Testis (tissue), 3 donors: ENCODE data around the gene GRM7. TPM values are rescaled to one million over a fixed set of nuclear protein-coding genes. Genes with fewer than 3 reads are reported as not detected.

Source experiments
- DNase-seq: peaks from one replicate; pipeline ENCODE4 v3.0.0-alpha.2; 2019
- H3K27ac ChIP-seq, 2 donors: fragments of 200-600 bp; sonication (generic); one replicate each; pipeline ENCODE4 v1.5.1; 2019
- H3K27me3 ChIP-seq: fragments of 200-600 bp; sonication (generic); one replicate; pipeline ENCODE4 v1.5.1; 2019
- H3K36me3 ChIP-seq: fragments of 200-600 bp; sonication (generic); one replicate; pipeline ENCODE4 v1.5.1; 2017; ENCODE audit warnings: low read depth; ENCODE audit errors: missing control alignments
- H3K4me1 ChIP-seq: fragments of 200-600 bp; sonication (generic); one replicate; pipeline ENCODE4 v1.5.1; 2019
- H3K4me3 ChIP-seq, 2 donors: fragments of 200-600 bp; sonication (generic); one replicate each; pipeline ENCODE4 v1.5.1; 2017 to 2019
- H3K9me3 ChIP-seq: fragments of 200-600 bp; sonication (generic); one replicate; pipeline ENCODE4 v1.5.1; 2017
- POLR2A ChIP-seq: fragments of 450-650 bp; IDR thresholded peaks from one replicate; pipeline ENCODE4 v1.6.1; 2017; ENCODE audit warnings: antibody characterized with exemption, mild to moderate bottlenecking, moderate library complexity
- WGBS, 2 donors: methylation state at CpG; one replicate each; pipeline ENCODE4 v1.1.5; 2018; 5-methylcytosine and 5-hydroxymethylcytosine counted together
- intact Hi-C: fragments of 100-400 bp; cut with DNase I; formaldehyde crosslinking; loops from one replicate; pipeline ENCODE4 v1.15.1; 2023; ENCODE audit warnings: low total_unique reads
- polyA plus RNA-seq: library from polyadenylated mRNA; stranded (reverse); fragments of 350-450 nt; fragmentation: Illumina TruSeq; extraction: RNeasy Lipid Tissue Mini Kit (QIAGEN cat#74804); gene quantifications from one replicate; pipeline ENCODE4 v1.2.3, GENCODE V29; 2014; ENCODE audit warnings: low read depth, low replicate concordance; ENCODE audit not compliant: insufficient read depth
- total RNA-seq, 2 donors: library from RNA; depleted of rRNA; stranded (reverse); fragments of >200 nt; gene quantifications; one replicate each; pipeline ENCODE4 v1.2.3, GENCODE V29; 2016
- TF ChIP-seq, protein P1 (sequence below), 3 experiments: fragments of 450-650 bp in 2 of 3; fragments of 200-600 bp in 1 of 3; sonication (generic) in 1 of 3; IDR thresholded peaks; one replicate each; pipeline ENCODE4 v1.5.1; 2016 to 2019; ENCODE audit warnings: antibody characterized with exemption in 3 of 3, mild to moderate bottlenecking in 2 of 3, moderate library complexity in 1 of 3

GRM7 gene
- total and polyA plus RNA-seq, 3 donors from 2014 or later = 2.0 to 3.2 (median 2.7) TPM

DNA sequence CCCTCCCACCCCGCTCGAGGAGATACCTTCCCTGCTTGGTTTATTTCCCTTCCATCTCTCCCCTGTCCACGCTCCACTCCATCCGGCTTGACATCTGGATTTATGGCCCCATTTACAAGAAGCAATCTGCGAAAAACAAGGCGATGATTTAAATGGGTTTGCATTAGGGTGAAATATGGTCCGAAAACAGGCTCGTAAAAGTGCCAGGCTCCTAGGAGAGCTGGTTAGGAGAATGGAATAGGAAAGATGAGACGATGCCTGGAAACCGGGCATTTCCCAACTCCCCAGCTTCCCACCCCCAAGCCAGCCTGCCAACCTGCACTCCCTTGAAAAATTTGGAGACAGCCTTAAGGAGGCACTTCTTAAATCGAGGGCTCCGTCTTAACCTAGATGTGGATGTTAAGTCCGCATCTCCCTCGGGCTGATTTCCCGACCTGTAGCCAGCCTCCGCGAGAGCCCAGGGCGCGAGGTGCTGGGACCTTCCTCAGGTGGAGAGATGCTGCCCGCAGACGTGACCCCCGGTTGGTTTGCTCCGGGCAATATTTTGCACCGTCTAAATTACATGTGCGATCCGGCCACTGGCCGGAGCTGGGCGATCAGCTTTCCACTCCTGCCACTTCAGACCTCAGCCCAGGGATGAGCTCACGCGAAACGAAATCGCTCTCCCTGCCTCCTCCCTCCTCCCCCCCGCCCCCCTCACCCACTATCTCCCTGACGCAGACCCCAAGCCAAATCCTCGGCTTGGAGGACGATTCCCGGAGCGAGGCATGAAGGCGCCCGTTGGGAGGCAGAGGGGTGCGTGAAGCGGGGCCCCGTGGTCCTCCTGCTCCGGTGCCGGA lies 1.3 kb downstream of the GRM7 start:
- intact Hi-C loops = no loop called here
- TF ChIP-seq POLR2A = no peak
- TF ChIP-seq, protein P1, sequence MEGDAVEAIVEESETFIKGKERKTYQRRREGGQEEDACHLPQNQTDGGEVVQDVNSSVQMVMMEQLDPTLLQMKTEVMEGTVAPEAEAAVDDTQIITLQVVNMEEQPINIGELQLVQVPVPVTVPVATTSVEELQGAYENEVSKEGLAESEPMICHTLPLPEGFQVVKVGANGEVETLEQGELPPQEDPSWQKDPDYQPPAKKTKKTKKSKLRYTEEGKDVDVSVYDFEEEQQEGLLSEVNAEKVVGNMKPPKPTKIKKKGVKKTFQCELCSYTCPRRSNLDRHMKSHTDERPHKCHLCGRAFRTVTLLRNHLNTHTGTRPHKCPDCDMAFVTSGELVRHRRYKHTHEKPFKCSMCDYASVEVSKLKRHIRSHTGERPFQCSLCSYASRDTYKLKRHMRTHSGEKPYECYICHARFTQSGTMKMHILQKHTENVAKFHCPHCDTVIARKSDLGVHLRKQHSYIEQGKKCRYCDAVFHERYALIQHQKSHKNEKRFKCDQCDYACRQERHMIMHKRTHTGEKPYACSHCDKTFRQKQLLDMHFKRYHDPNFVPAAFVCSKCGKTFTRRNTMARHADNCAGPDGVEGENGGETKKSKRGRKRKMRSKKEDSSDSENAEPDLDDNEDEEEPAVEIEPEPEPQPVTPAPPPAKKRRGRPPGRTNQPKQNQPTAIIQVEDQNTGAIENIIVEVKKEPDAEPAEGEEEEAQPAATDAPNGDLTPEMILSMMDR (IDR thresholded peaks at IDR 0.05) = no peak
- no peak for DNase-seq
- Histone ChIP-seq H3K27ac (no peak overlapping the region), H3K36me3 (no peaks in the 10 kb centered on the region), H3K9me3 (no peaks in the 10 kb centered on the region), H3K4me1 (peaks cover 8% of the 10 kb centered on the region), H3K4me3 (peak overlapping the region in 1 of 2 donors; percentile 56), H3K27me3 (no peaks in the 10 kb centered on the region)
- WGBS, 2 donors = 1 to 2% methylated on average over 10 to 42 of the region's 45 CpGs

DNA sequence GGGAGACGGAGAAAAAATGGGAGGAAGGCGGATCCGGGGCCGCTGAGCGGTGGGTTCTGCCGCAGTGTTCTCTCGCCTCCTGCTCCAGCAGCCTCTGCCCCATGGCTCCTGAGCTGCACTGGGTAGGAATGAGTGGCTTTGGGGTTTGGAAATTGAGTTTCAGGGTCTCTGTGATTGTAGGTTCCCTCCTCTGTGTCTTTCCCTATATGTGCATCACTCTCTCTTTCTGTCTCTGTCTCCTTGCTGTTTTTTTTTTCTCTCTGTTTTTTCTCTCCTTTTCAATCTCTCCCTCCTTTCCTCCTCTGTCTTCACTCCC lies 1.9 kb downstream of the GRM7 start:
- H3K27me3 ChIP-seq = no peaks in the 10 kb centered on the region
- no peaks in the 10 kb centered on the region for H3K9me3 ChIP-seq
- 2% methylated on average over 7 of the region's 7 CpGs for WGBS, 2 donors
- DNase-seq = no peak
- H3K4me1 ChIP-seq = peaks cover 8% of the 10 kb centered on the region
- no peaks in the 10 kb centered on the region for H3K36me3 ChIP-seq
- H3K4me3 ChIP-seq = no peak overlapping the region
- no peak for TF ChIP-seq POLR2A
- TF ChIP-seq, protein P1 (IDR thresholded peaks at IDR 0.05) = no peak
- no peak overlapping the region for H3K27ac ChIP-seq
- intact Hi-C loops = no loop called here

DNA sequence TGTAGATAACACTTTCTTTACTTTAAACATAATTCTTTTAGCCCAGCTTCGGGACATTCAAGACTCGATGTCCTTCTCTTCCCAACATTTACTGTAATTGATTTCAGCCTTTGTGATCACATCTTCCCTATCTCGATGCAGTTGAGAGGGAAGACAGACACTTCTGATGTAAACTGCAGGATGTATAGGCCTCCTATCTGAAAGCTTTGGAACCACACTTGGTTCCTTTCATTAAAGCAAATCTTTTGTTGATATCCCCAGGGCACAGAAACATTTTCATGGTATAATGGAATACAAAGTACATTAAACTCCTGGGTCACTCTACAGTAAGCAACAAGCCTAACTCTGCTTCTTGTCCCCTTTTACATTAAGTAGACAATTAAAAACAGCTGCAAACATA lies 6.4 kb downstream of the GRM7 start:
- 76 to 89% methylated on average over 3 of the region's 3 CpGs for WGBS, 2 donors

DNA sequence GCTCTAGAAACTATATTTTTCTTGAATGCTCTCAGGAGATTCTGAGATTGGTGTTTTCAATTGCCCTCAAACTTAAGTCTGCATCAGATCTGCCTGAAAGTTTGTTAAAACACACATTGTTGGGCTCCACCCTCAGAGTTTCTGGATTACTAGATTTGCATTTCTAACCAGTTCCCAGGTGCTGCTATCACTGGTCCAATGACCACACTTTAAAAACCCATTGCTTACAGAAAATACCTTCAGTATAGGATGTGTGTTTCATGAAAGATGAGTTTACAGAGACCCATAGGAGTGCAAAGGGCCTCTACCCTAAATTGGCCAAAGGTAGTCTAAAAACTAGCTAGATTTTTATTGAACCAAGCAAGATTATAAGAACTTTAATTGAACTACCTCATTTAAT lies 17.8 kb downstream of the GRM7 start:
- no peak overlapping the region for H3K27ac ChIP-seq
- TF ChIP-seq, protein P1 (IDR thresholded peaks at IDR 0.05) = no peak
- no peak for TF ChIP-seq POLR2A

More for the DNA sequence above, 6.4 kb downstream of the GRM7 start:
- Histone ChIP-seq H3K4me1 (no peaks in the 10 kb centered on the region), H3K27ac (no peak overlapping the region), H3K4me3 (no peak overlapping the region), H3K9me3 (no peaks in the 10 kb centered on the region), H3K27me3 (no peaks in the 10 kb centered on the region), H3K36me3 (no peaks in the 10 kb centered on the region)
- no peak for DNase-seq
- intact Hi-C loops = no loop called here
- no peak for TF ChIP-seq POLR2A
- TF ChIP-seq, protein P1 (IDR thresholded peaks at IDR 0.05) = no peak

GRCh38 chr3:6912240-6912639 lies 51.3 kb downstream of the GRM7 start:
- intact Hi-C loops = no loop called here
- no peak for DNase-seq

More for the DNA sequence above, 17.8 kb downstream of the GRM7 start:
- Histone ChIP-seq H3K36me3 (no peaks in the 10 kb centered on the region), H3K9me3 (no peaks in the 10 kb centered on the region), H3K27me3 (no peaks in the 10 kb centered on the region), H3K4me3 (no peak overlapping the region), H3K4me1 (no peaks in the 10 kb centered on the region)
- DNase-seq = no peak
- intact Hi-C loops = no loop called here

More at GRCh38 chr3:6912240-6912639, 51.3 kb downstream of the GRM7 start:
- Histone ChIP-seq H3K4me1 (no peaks in the 10 kb centered on the region), H3K27me3 (no peaks in the 10 kb centered on the region), H3K36me3 (no peaks in the 10 kb centered on the region), H3K4me3 (no peak overlapping the region), H3K27ac (no peak overlapping the region), H3K9me3 (no peaks in the 10 kb centered on the region)
- TF ChIP-seq POLR2A = no peak
- TF ChIP-seq, protein P1 (IDR thresholded peaks at IDR 0.05) = no peak
- WGBS, 2 donors = 68 to 73% methylated on average over 3 of the region's 3 CpGs
